Vagina (tissue), 2 donors: Measurements from ENCODE around the gene B3GNT2. TPM values are rescaled to one million over a fixed set of nuclear protein-coding genes. Genes with fewer than 3 reads are reported as not detected.

ENCODE experiments used
- DNase-seq, 2 donors: peaks; one replicate each; pipeline ENCODE4 v3.0.0-alpha.2; 2017; ENCODE audit errors: extremely low spot score in 2 of 2
- H3K27ac ChIP-seq: fragments of 200-600 bp; sonication (generic); one replicate; pipeline ENCODE4 v1.5.1; 2019
- H3K27me3 ChIP-seq: fragments of 200-600 bp; sonication (generic); one replicate; pipeline ENCODE4 v1.5.1; 2019
- H3K36me3 ChIP-seq, 2 donors: fragments of 200-600 bp; sonication (generic); one replicate each; pipeline ENCODE4 v1.5.1; 2017 to 2019
- H3K4me1 ChIP-seq: fragments of 200-600 bp; sonication (generic); one replicate; pipeline ENCODE4 v1.5.1; 2019
- H3K4me3 ChIP-seq, 2 donors: fragments of 200-600 bp; sonication (generic); 1 replicate in 1 of 2; 2 replicates in 1 of 2; pipeline ENCODE4 v1.5.1; 2016 to 2019
- H3K9me3 ChIP-seq: fragments of 200-600 bp; sonication (generic); one replicate; pipeline ENCODE4 v1.5.1; 2019
- POLR2A ChIP-seq, 2 donors: fragments of 450-650 bp; IDR thresholded peaks; one replicate each; pipeline ENCODE4 v1.6.1; 2017; ENCODE audit warnings: antibody characterized with exemption in 2 of 2, mild to moderate bottlenecking in 2 of 2, moderate library complexity in 2 of 2
- POLR2AphosphoS5 ChIP-seq, 2 donors: sonication (generic); formaldehyde crosslinking; IDR thresholded peaks; one replicate each; pipeline ENCODE4 v1.9.0; 2017; ENCODE audit warnings: antibody characterized with exemption in 2 of 2, mild to moderate bottlenecking in 2 of 2, low read depth in 1 of 2; ENCODE audit not compliant: insufficient read depth in 1 of 2
- intact Hi-C: fragments of 100-400 bp; cut with DNase I; formaldehyde crosslinking; loops from one replicate; pipeline ENCODE4 v1.15.1; 2023
- total RNA-seq: library from RNA; depleted of rRNA; stranded (reverse); fragments of >200 nt; gene quantifications from one replicate; pipeline ENCODE4 v1.2.3, GENCODE V29; 2016
- TF ChIP-seq, protein P1 (sequence below), 3 experiments: fragments of 450-650 bp in 2 of 3; fragments of 200-600 bp in 1 of 3; sonication (generic) in 1 of 3; IDR thresholded peaks; one replicate each; pipeline ENCODE4 v1.5.1; 2017 to 2019; ENCODE audit warnings: antibody characterized with exemption in 3 of 3, mild to moderate bottlenecking in 2 of 3, moderate library complexity in 2 of 3

The B3GNT2 gene
- total RNA-seq, 1 donor from 2014 or later: 18.9 TPM

DNA sequence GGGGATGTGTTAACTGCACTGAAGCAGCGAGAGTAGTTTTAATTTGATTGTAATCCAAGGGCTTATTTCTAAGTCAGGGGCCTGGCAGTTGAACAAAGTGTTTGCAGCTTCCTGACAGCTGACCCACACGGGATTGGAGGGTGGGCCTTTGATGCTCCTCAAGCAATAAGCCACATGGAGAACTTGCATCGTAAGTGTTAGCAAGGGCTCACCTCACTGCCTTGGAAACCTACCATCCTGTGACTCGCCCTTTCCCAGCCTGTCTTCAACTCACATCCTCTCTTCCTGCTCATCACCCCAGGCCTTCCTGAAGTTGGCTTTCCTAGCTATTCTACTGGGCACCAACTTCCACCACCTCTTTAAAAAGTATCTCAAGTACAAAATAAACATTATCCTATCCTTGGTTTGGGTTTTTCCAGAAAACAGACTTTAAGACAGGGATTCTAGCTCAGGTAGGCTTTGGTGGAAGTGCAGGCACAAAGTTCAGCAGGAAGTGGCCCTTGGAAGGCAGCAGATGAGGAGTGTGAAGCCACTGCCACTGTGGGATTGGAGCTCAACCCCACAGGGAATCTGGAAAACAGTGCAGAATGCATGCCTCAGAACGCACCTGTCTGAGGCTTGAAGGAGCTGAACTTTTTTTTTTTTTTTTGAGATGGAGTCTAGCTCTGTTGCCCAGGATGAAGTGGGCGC, 31.6 kb downstream of the B3GNT2 start:
- Histone ChIP-seq H3K27ac (no peak overlapping the region), H3K9me3 (no peaks in the 10 kb centered on the region), H3K4me1 (no peaks in the 10 kb centered on the region), H3K36me3 (peaks cover 0 to 19% of the 10 kb centered on the region in 2 donors), H3K4me3 (no peak overlapping the region), H3K27me3 (no peaks in the 10 kb centered on the region)
- TF ChIP-seq, protein P1, sequence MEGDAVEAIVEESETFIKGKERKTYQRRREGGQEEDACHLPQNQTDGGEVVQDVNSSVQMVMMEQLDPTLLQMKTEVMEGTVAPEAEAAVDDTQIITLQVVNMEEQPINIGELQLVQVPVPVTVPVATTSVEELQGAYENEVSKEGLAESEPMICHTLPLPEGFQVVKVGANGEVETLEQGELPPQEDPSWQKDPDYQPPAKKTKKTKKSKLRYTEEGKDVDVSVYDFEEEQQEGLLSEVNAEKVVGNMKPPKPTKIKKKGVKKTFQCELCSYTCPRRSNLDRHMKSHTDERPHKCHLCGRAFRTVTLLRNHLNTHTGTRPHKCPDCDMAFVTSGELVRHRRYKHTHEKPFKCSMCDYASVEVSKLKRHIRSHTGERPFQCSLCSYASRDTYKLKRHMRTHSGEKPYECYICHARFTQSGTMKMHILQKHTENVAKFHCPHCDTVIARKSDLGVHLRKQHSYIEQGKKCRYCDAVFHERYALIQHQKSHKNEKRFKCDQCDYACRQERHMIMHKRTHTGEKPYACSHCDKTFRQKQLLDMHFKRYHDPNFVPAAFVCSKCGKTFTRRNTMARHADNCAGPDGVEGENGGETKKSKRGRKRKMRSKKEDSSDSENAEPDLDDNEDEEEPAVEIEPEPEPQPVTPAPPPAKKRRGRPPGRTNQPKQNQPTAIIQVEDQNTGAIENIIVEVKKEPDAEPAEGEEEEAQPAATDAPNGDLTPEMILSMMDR (IDR thresholded peaks at IDR 0.05): no peak
- TF ChIP-seq POLR2A (IDR thresholded peaks at IDR 0.05) (no peak), POLR2AphosphoS5 (IDR thresholded peaks at IDR 0.05; ENCODE audit: insufficient read depth in 1 of 2, low read depth in 1 of 2) (no peak)
- intact Hi-C loops: no loop called here
- DNase-seq: no peak

- no peaks in the 10 kb centered on the region for H3K9me3 ChIP-seq
- no peak overlapping the region for H3K27ac ChIP-seq
- no peak for DNase-seq
- peaks cover 0 to 9% of the 10 kb centered on the region in 2 donors for H3K36me3 ChIP-seq
- H3K27me3 ChIP-seq: no peaks in the 10 kb centered on the region
- H3K4me1 ChIP-seq: no peaks in the 10 kb centered on the region
- H3K4me3 ChIP-seq: no peak overlapping the region
- intact Hi-C loops: no loop called here
- no peak for TF ChIP-seq POLR2AphosphoS5 (IDR thresholded peaks at IDR 0.05; ENCODE audit: insufficient read depth in 1 of 2, low read depth in 1 of 2)
- TF ChIP-seq POLR2A (IDR thresholded peaks at IDR 0.05): no peak
- TF ChIP-seq, protein P1 (IDR thresholded peaks at IDR 0.05): no peak
These were observed 33.2 kb downstream of the B3GNT2 start for GRCh38 chr2:62229082-62229605.

DNA sequence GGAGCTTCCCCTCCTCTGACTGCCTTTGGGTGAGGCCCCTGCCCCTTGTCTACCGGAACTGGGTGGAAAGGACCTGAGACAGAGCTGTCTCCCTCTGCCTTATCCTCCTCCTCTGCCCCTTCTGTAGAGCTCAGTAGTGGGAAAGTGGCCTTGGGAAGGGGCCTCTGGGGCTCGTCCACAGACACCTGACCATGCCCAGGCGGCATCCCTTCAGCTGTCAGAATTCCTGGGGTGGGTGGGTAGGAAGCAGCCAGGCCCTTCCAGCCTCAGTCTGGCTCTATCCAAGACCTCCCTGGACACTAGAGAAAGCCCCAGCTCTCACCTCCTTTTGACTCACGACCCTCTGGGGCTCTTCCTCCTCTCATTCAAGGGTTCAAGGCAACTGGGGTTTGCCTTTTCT, 35.6 kb downstream of the B3GNT2 start:
- H3K9me3 ChIP-seq: no peaks in the 10 kb centered on the region
- H3K27ac ChIP-seq: no peak overlapping the region
- intact Hi-C loops: no loop called here
- H3K4me3 ChIP-seq: no peak overlapping the region
- H3K36me3 ChIP-seq: no peaks in the 10 kb centered on the region
- no peak for TF ChIP-seq POLR2A (IDR thresholded peaks at IDR 0.05)
- TF ChIP-seq, protein P1 (IDR thresholded peaks at IDR 0.05): no peak
- TF ChIP-seq POLR2AphosphoS5 (IDR thresholded peaks at IDR 0.05; ENCODE audit: insufficient read depth in 1 of 2, low read depth in 1 of 2): no peak
- no peak for DNase-seq
- H3K4me1 ChIP-seq: no peaks in the 10 kb centered on the region
- H3K27me3 ChIP-seq: no peaks in the 10 kb centered on the region

DNA sequence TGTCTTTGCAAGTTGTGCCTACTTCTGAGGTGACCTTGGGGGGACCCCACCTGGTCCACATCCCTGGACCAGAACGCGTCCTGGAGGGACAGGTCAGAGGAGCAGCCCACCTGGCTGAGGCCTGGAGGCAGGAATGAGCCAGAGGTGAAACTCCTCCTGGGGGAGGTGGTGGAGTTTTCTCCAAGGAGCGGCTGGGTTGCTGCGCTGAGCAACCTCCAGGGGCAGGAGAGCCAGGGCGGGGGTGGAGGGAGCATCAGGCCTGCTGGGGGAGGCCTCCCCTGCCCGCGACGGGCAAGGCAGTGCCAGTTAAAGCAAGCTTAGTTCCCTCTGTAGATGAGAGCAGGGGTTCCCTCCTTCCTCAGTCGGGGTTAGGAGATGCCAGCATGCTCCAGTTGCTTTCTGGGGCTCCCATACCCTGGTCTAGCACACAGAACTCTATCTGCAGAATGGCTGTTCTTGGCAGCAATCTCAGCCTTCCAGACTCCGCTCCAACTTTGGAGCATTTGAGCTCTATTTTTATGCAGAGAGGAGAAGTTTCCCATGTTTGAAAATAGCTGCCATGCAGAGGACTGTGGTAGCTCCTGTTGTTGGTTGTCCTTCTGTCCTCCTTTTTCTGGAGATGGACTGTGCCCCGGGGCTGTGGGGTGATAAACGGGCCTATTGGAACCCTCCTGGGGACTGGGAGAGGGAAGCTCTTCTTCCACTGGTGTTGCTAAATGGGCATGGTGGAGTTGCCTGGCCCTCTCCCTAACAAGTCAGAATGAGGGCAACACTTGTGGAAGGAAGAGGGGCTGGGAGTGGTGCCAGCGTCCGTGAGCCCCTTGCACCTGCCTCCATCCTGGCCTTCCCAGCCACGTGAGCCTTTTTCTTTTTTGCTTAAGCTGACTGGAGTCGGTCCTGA, 39.1 kb downstream of the B3GNT2 start:
- no peak for DNase-seq
- no peak overlapping the region for H3K4me3 ChIP-seq
- no peaks in the 10 kb centered on the region for H3K9me3 ChIP-seq
- TF ChIP-seq POLR2A (IDR thresholded peaks at IDR 0.05): no peak
- TF ChIP-seq, protein P1 (IDR thresholded peaks at IDR 0.05): no peak
- TF ChIP-seq POLR2AphosphoS5 (IDR thresholded peaks at IDR 0.05; ENCODE audit: insufficient read depth in 1 of 2, low read depth in 1 of 2): no peak
- H3K36me3 ChIP-seq: no peaks in the 10 kb centered on the region
- intact Hi-C loops: no loop called here
- H3K27ac ChIP-seq: no peak overlapping the region
- H3K27me3 ChIP-seq: no peaks in the 10 kb centered on the region
- H3K4me1 ChIP-seq: no peaks in the 10 kb centered on the region
